Breast epithelium (tissue), 3 donors: Measurements from ENCODE around the gene RPL13.

ENCODE experiments used
- CTCF ChIP-seq, 3 donors: fragments of 450-650 bp; IDR thresholded peaks; one replicate each; pipeline ENCODE4 v1.5.1; 2016 to 2017; ENCODE audit warnings: antibody characterized with exemption in 3 of 3, mild to moderate bottlenecking in 3 of 3, moderate library complexity in 3 of 3
- POLR2A ChIP-seq: fragments of 450-650 bp; IDR thresholded peaks from one replicate; pipeline ENCODE4 v1.6.1; 2016; ENCODE audit warnings: antibody characterized with exemption, mild to moderate bottlenecking, moderate library complexity

DNA sequence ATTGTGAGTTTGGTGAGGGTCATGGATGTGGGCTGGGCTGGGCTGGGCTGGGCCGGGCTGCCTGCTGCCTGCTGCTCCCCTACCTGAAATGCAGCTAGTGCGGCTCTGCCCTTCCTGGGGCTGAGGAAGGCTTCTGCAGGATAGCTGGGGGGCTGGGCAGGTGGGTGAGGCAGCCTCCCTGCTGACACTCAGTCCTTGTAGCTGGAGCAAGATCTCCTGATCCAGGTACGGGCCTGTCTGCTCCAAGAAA, 4.7 kb downstream of the RPL13 start:
- TF ChIP-seq CTCF (IDR thresholded peaks at IDR 0.05): no peak
- no peak for TF ChIP-seq POLR2A
